HepG2 (cell line): ENCODE measurements around the gene PGC. TPM values are rescaled to one million over a fixed set of nuclear protein-coding genes. Genes with fewer than 3 reads are reported as not detected.

Experiments
- EHMT2 ChIP-seq: fragments of 200-600 bp; sonication (generic); IDR thresholded peaks from 2 replicates; pipeline ENCODE4 v1.7.0; 2017; ENCODE audit warnings: antibody characterized with exemption, low read depth, low read length, borderline replicate concordance
- JUN ChIP-seq: sonication (generic); formaldehyde crosslinking; IDR thresholded peaks from 2 replicates; pipeline ENCODE4 v1.4.0; 2020; ENCODE audit warnings: mild to moderate bottlenecking, missing genetic modification reagents
- KAT8 ChIP-seq: IDR thresholded peaks from 2 replicates; pipeline ENCODE4 v1.6.1; 2016; ENCODE audit warnings: missing genetic modification reagents, missing compliant biosample characterization
- MEIS1 ChIP-seq: sonication (generic); formaldehyde crosslinking; IDR thresholded peaks from 2 replicates; pipeline ENCODE4 v1.9.0; 2021; ENCODE audit warnings: mild to moderate bottlenecking, missing genetic modification reagents, moderate library complexity, borderline replicate concordance
- NFE2L1 ChIP-seq: sonication (generic); formaldehyde crosslinking; IDR thresholded peaks from 2 replicates; pipeline ENCODE4 v1.4.0; 2020; ENCODE audit warnings: missing genetic modification reagents, mild to moderate bottlenecking, borderline replicate concordance
- NKX3-1 ChIP-seq: sonication (generic); formaldehyde crosslinking; IDR thresholded peaks from 2 replicates; pipeline ENCODE4 v1.5.0; 2020; ENCODE audit warnings: missing genetic modification reagents
- PHF5A ChIP-seq: IDR thresholded peaks from one replicate; pipeline ENCODE4 v1.6.1; 2018; ENCODE audit warnings: low read depth, missing genetic modification reagents; ENCODE audit not compliant: unreplicated experiment
- PRMT3 ChIP-seq: sonication (generic); formaldehyde crosslinking; IDR thresholded peaks from 2 replicates; pipeline ENCODE4 v1.8.1; 2022; ENCODE audit warnings: low read depth, mild to moderate bottlenecking, moderate library complexity, missing genetic modification reagents, borderline replicate concordance
- SALL2 ChIP-seq: sonication (generic); formaldehyde crosslinking; IDR thresholded peaks from 2 replicates; pipeline ENCODE4 v1.8.1; 2023; ENCODE audit warnings: mild to moderate bottlenecking, missing genetic modification reagents, inconsistent platforms
- U2AF1 ChIP-seq: fragments of 200-400 bp; formaldehyde crosslinking; optimal IDR thresholded peaks from 2 replicates; pipeline ENCODE3; 2017; ENCODE audit warnings: mild to moderate bottlenecking, low read depth, low read length
- ZNF558 ChIP-seq: sonication (generic); formaldehyde crosslinking; IDR thresholded peaks from 2 replicates; pipeline ENCODE4 v1.9.0; 2022; ENCODE audit warnings: mild to moderate bottlenecking, missing genetic modification reagents, borderline replicate concordance
- ZNF672 ChIP-seq: sonication (generic); formaldehyde crosslinking; IDR thresholded peaks from 2 replicates; pipeline ENCODE4 v1.8.1; 2022; ENCODE audit warnings: missing genetic modification reagents
- ZNF703 ChIP-seq: sonication (generic); formaldehyde crosslinking; IDR thresholded peaks from 2 replicates; pipeline ENCODE4 v1.5.1; 2020; ENCODE audit warnings: missing genetic modification reagents, mild to moderate bottlenecking, moderate library complexity, borderline replicate concordance
- ZNF768 ChIP-seq: sonication (generic); formaldehyde crosslinking; IDR thresholded peaks from 2 replicates; pipeline ENCODE4 v1.4.0; 2020; ENCODE audit warnings: missing genetic modification reagents
- ZNF883 ChIP-seq: sonication (generic); formaldehyde crosslinking; IDR thresholded peaks from 2 replicates; pipeline ENCODE4 v1.5.1; 2020; ENCODE audit warnings: mild to moderate bottlenecking, missing genetic modification reagents; ENCODE audit errors: not compliant biosample characterization
- ZSCAN30 ChIP-seq: sonication (generic); formaldehyde crosslinking; IDR thresholded peaks from 2 replicates; pipeline ENCODE4 v1.5.0; 2020; ENCODE audit warnings: mild to moderate bottlenecking, missing genetic modification reagents
- polyA plus RNA-seq, 8 experiments: library from polyadenylated mRNA; depleted of rRNA in 3 of 8; stranded (reverse) in 7 of 8; unstranded in 1 of 8; fragments of >200 nt; fragmentation: Illumina TruSeq in 4 of 8; extraction: Trizol in 4 of 8; gene quantifications; 2 replicates each; pipeline versions ENCODE4 v1.2.1 to v1.2.3, GENCODE V29; 2011 to 2016; ENCODE audit warnings: low read depth in 4 of 8, missing spikeins in 1 of 8, mixed read lengths in 1 of 8; ENCODE audit not compliant: insufficient read depth in 1 of 8
- total RNA-seq, 5 experiments: library from RNA; depleted of rRNA; stranded (reverse); fragments of >200 nt; fragmentation: Illumina TruSeq; extraction: Trizol; gene quantifications; 2 replicates each; pipeline ENCODE4 v1.2.3, GENCODE V29; 2016; ENCODE audit warnings: low read depth in 1 of 5
- TF ChIP-seq, protein P1 (sequence below): sonication (generic); formaldehyde crosslinking; IDR thresholded peaks from 2 replicates; pipeline ENCODE4 v1.8.1; 2023; ENCODE audit warnings: missing genetic modification reagents, mild to moderate bottlenecking, borderline replicate concordance
- TF ChIP-seq, protein P2 (sequence below): sonication (generic); formaldehyde crosslinking; IDR thresholded peaks from 2 replicates; pipeline ENCODE4 v1.4.0; 2020; ENCODE audit warnings: mild to moderate bottlenecking, missing genetic modification reagents
- TF ChIP-seq, protein P3 (sequence below): sonication (generic); formaldehyde crosslinking; IDR thresholded peaks from 2 replicates; pipeline ENCODE4 v1.5.1; 2020; ENCODE audit warnings: missing genetic modification reagents, mild to moderate bottlenecking, borderline replicate concordance
- TF ChIP-seq, protein P4 (sequence below): sonication (generic); formaldehyde crosslinking; IDR thresholded peaks from 2 replicates; pipeline ENCODE4 v1.4.0; 2020; ENCODE audit warnings: low read depth, mild to moderate bottlenecking, missing genetic modification reagents
- TF ChIP-seq, protein P5 (sequence below): sonication (generic); formaldehyde crosslinking; IDR thresholded peaks from 2 replicates; pipeline ENCODE4 v1.4.0; 2020; ENCODE audit warnings: missing genetic modification reagents
- TF ChIP-seq, protein P6 (sequence below): sonication (generic); formaldehyde crosslinking; IDR thresholded peaks from 2 replicates; pipeline ENCODE4 v1.4.0; 2020; ENCODE audit warnings: missing genetic modification reagents, borderline replicate concordance

Gene PGC
- total and polyA plus RNA-seq, 2 of the 13 experiments (the other 11 are each of a cell fraction or from before 2014, with no cell fraction given): 426 to 502 TPM

DNA sequence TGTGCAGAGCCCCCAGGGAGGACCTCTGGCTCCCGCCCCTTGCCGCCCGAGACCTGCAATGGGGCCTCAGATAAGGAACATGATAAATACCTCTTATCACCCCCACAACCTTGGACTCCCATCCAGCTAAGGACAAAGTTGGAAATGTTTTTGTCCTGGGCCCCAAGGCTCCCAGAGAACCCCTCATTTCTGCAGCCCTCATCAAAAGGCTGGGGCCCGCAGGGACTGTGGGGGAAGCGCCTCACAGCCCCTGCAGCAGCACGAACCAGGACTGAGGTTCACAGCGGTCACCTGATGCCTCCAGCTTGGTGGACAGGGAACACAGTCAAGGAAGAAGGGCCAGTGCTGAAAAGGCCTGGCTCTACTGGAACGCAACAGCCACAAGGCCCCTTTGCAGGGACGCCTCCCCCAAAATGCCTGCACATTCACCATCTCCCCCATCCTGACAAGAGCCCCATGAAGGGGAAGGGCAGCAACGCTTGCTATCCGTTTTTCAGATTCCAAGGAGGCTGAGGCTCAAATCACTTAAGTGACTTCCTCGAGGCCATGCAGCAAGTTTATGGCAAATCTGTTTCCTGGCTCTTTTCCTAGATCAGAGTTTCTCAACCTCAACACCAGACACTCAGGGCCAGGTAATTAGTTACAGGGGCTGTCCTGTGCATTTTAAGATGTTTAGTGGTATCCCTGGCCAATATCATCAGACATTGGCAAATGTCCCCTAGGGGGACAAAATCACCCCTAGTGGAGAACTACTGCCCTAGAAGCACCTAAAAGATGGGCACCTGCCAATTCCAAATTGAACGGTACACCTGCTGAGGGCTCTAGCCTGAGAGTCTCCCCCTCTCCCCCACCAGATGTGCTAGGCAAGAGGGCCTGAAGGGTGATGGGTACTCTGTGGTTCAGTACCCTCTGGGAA, 22.4 kb downstream of the PGC start (continued):
- TF ChIP-seq ZNF672 (no peak), U2AF1 (no peak), EHMT2 (no peak), SALL2 (0 out of 2 replicates have a peak, but pooled peaks have one; percentile 35), ZNF703 (no peak), PHF5A (CRISPR knock-in tag) (no peak), JUN (CRISPR knock-in tag) (no peak), ZNF883 (CRISPR knock-in tag) (no peak), ZNF558 (CRISPR knock-in tag) (no peak), NKX3-1 (no peak), KAT8 (no peak), NFE2L1 (no peak), PRMT3 (CRISPR knock-in tag) (no peak), ZNF768 (CRISPR knock-in tag) (no peak), MEIS1 (no peak), ZSCAN30 (CRISPR knock-in tag) (no peak)
- TF ChIP-seq, protein P1, sequence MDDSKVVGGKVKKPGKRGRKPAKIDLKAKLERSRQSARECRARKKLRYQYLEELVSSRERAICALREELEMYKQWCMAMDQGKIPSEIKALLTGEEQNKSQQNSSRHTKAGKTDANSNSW (CRISPR knock-in tag): no peak
- TF ChIP-seq, protein P2, sequence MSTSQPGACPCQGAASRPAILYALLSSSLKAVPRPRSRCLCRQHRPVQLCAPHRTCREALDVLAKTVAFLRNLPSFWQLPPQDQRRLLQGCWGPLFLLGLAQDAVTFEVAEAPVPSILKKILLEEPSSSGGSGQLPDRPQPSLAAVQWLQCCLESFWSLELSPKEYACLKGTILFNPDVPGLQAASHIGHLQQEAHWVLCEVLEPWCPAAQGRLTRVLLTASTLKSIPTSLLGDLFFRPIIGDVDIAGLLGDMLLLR (CRISPR knock-in tag): no peak
- TF ChIP-seq, protein P3, sequence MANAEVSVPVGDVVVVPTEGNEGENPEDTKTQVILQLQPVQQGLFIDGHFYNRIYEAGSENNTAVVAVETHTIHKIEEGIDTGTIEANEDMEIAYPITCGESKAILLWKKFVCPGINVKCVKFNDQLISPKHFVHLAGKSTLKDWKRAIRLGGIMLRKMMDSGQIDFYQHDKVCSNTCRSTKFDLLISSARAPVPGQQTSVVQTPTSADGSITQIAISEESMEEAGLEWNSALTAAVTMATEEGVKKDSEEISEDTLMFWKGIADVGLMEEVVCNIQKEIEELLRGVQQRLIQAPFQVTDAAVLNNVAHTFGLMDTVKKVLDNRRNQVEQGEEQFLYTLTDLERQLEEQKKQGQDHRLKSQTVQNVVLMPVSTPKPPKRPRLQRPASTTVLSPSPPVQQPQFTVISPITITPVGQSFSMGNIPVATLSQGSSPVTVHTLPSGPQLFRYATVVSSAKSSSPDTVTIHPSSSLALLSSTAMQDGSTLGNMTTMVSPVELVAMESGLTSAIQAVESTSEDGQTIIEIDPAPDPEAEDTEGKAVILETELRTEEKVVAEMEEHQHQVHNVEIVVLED: no peak
- TF ChIP-seq, protein P4, sequence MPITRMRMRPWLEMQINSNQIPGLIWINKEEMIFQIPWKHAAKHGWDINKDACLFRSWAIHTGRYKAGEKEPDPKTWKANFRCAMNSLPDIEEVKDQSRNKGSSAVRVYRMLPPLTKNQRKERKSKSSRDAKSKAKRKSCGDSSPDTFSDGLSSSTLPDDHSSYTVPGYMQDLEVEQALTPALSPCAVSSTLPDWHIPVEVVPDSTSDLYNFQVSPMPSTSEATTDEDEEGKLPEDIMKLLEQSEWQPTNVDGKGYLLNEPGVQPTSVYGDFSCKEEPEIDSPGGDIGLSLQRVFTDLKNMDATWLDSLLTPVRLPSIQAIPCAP: no peak
- TF ChIP-seq, protein P5, sequence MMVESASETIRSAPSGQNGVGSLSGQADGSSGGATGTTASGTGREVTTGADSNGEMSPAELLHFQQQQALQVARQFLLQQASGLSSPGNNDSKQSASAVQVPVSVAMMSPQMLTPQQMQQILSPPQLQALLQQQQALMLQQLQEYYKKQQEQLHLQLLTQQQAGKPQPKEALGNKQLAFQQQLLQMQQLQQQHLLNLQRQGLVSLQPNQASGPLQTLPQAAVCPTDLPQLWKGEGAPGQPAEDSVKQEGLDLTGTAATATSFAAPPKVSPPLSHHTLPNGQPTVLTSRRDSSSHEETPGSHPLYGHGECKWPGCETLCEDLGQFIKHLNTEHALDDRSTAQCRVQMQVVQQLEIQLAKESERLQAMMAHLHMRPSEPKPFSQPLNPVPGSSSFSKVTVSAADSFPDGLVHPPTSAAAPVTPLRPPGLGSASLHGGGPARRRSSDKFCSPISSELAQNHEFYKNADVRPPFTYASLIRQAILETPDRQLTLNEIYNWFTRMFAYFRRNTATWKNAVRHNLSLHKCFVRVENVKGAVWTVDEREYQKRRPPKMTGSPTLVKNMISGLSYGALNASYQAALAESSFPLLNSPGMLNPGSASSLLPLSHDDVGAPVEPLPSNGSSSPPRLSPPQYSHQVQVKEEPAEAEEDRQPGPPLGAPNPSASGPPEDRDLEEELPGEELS (CRISPR knock-in tag): no peak
- TF ChIP-seq, protein P6, sequence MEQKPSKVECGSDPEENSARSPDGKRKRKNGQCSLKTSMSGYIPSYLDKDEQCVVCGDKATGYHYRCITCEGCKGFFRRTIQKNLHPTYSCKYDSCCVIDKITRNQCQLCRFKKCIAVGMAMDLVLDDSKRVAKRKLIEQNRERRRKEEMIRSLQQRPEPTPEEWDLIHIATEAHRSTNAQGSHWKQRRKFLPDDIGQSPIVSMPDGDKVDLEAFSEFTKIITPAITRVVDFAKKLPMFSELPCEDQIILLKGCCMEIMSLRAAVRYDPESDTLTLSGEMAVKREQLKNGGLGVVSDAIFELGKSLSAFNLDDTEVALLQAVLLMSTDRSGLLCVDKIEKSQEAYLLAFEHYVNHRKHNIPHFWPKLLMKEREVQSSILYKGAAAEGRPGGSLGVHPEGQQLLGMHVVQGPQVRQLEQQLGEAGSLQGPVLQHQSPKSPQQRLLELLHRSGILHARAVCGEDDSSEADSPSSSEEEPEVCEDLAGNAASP: no peak
